ENCODE results near the gene CPNE6. TPM values are rescaled to one million over a fixed set of nuclear protein-coding genes. Genes with fewer than 3 reads are reported as not detected.

Gene CPNE6
- total RNA-seq, 1 experiment from 2014 or later: not detected

DNA sequence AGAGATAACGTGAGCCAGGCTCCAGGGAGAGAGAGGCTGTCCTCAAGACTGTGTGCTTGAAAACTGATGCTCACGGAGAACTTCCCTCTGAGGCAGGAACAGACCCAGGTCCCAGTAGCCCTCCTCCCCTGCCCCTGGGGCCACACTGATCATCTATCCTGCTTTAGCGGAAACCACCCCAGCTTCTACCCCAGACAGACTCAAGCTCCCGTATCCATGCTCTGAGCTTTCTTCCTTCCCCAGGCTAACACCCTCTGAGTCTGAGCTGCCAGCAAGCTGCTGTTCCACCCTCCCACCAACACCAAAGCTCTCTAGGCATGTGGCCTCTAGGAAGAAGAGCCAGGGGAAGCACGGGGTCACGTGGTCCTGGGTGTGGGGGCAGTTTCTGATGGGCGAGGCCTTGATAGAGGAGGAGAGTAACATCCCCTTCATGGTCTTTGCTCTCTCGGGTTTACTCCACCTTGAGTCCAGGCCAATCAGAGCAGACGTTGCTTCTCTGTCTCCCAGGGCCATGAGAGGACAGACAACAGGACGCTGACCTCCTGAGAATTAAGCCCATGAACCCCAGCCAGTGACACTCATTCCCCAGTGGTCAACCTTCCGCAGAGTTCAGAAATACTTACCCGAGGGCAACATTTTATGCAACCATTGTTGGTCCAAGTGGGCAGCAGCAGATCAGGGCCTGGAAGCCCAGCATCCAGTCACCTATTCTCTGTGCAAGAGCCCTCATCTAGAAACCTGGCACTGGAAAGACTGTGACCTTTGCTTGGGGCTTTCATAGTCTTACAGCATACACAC, 24.1 kb downstream of the CPNE6 start:
- no peak overlapping the region for H3K23ac ChIP-seq (ENCODE audit: insufficient read length, low read depth, low read length)
- no peak overlapping the region for H3K27ac ChIP-seq (ENCODE audit: insufficient read length, low read depth, low read length)
- peak overlapping the region; percentile 85 for H3K4me2 ChIP-seq (ENCODE audit: insufficient read depth, insufficient read length, low read length)
- H3K79me1 ChIP-seq (ENCODE audit: insufficient read depth, low read depth, low read length, poor library complexity, severe bottlenecking): no peaks in the 10 kb centered on the region
- TF ChIP-seq, protein P1, sequence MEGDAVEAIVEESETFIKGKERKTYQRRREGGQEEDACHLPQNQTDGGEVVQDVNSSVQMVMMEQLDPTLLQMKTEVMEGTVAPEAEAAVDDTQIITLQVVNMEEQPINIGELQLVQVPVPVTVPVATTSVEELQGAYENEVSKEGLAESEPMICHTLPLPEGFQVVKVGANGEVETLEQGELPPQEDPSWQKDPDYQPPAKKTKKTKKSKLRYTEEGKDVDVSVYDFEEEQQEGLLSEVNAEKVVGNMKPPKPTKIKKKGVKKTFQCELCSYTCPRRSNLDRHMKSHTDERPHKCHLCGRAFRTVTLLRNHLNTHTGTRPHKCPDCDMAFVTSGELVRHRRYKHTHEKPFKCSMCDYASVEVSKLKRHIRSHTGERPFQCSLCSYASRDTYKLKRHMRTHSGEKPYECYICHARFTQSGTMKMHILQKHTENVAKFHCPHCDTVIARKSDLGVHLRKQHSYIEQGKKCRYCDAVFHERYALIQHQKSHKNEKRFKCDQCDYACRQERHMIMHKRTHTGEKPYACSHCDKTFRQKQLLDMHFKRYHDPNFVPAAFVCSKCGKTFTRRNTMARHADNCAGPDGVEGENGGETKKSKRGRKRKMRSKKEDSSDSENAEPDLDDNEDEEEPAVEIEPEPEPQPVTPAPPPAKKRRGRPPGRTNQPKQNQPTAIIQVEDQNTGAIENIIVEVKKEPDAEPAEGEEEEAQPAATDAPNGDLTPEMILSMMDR (conservative IDR thresholded peaks at IDR 0.05): no peak
- no CpG with 5 or more reads among the region's 12 CpGs for WGBS (ENCODE audit: extremely low coverage, insufficient read length, low lambda C conversion rate)
- no peak overlapping the region for H2BK120ac ChIP-seq (ENCODE audit: low read depth, low read length, poor library complexity, severe bottlenecking)
- no peak overlapping the region for H2AK5ac ChIP-seq (ENCODE audit: insufficient read length, low read length)
- Mint-ChIP-seq H3K27me3 (ENCODE audit: low read depth) (peaks cover 4% of the 10 kb centered on the region), H3K4me3 (peak overlapping the region; percentile 90 to 93), H3K4me1 (peaks cover 21 to 32% of the 10 kb centered on the region in 2 experiments), H3K27ac (peak overlapping the region; percentile 92 to 97 (median 95)), H3K36me3 (ENCODE audit: insufficient read depth in 1 of 3, low read depth in 3 of 3) (peaks cover 33 to 47% (median 36%) of the 10 kb centered on the region in 3 experiments; a peak in 6 of 7 replicates), H3K9me3 (peaks cover 0 to 2% of the 10 kb centered on the region in 2 experiments; a peak in 3 of 5 replicates)
- H3K18ac ChIP-seq (ENCODE audit: insufficient read length, low read depth, low read length): peak overlapping the region; percentile 3
- no peak overlapping the region for H2BK12ac ChIP-seq (ENCODE audit: insufficient read length, low read depth, low read length)
- no peak overlapping the region for H3K56ac ChIP-seq (ENCODE audit: insufficient read length, low read depth, low read length)
- H3K9me3 ChIP-seq (ENCODE audit: control insufficient read depth, low read depth, low read length): no peaks in the 10 kb centered on the region
- peak; percentile 87 for DNase-seq
- H2AFZ ChIP-seq (ENCODE audit: low read length): no peak overlapping the region
- H4K91ac ChIP-seq (ENCODE audit: insufficient read length, low read depth, low read length): no peak overlapping the region
- H2BK15ac ChIP-seq (ENCODE audit: low read depth, low read length): no peak overlapping the region
- H2BK5ac ChIP-seq (ENCODE audit: insufficient read length, low read length): no peak overlapping the region
- no peaks in the 10 kb centered on the region; the same call in 1 of the 2 replicates for H3K79me2 ChIP-seq (ENCODE audit: insufficient read depth, low read length)
- H4K20me1 ChIP-seq (ENCODE audit: control insufficient read depth, insufficient read depth, insufficient read length): no peaks in the 10 kb centered on the region
- peak overlapping the region; percentile 84; the same call in 1 of the 2 replicates for H3K14ac ChIP-seq (ENCODE audit: insufficient read depth, low read length)
- H3K9ac ChIP-seq (ENCODE audit: extremely low read depth, insufficient read length, low read length): peak overlapping the region; percentile 89
- peaks cover 6% of the 10 kb centered on the region for H3K23me2 ChIP-seq (ENCODE audit: insufficient read length, low read depth, low read length, poor library complexity, severe bottlenecking)
- no peak overlapping the region for H4K8ac ChIP-seq (replicated peaks; ENCODE audit: insufficient read length, low read depth, low read length)
- H4K5ac ChIP-seq (ENCODE audit: insufficient read length, low read depth, low read length): no peak overlapping the region
- no peak overlapping the region for H3K4ac ChIP-seq (ENCODE audit: low read depth, low read length)
- no peaks in the 10 kb centered on the region for H3K27me3 ChIP-seq (ENCODE audit: insufficient read depth, low read length)
- no peaks in the 10 kb centered on the region; the same call in 1 of the 2 replicates for H3K4me1 ChIP-seq (ENCODE audit: insufficient read depth, low read length)
- no peak overlapping the region for H2BK20ac ChIP-seq (ENCODE audit: low read depth, low read length, poor library complexity, severe bottlenecking)
- H3T11ph ChIP-seq (ENCODE audit: low read length): no peak overlapping the region

Measured in H9 (cell line).